GM10266 (cell line): ENCODE measurements around the gene SYNJ1.
"Not testable (repeated sequence)": the region's sequence is repeated elsewhere in the genome, so short reads cannot be mapped to it uniquely, and the experiment has no call there.

Experiments used
- DNase-seq: peaks from one replicate; pipeline ENCODE4 v3.0.0; 2012; ENCODE audit errors: extremely low spot score
- CTCF ChIP-seq: IDR thresholded peaks from 2 replicates; pipeline ENCODE4 v1.5.1; 2012; ENCODE audit warnings: mild to moderate bottlenecking, low read depth; ENCODE audit not compliant: control insufficient read depth, insufficient read depth; ENCODE audit errors: missing control alignments

SYNJ1 gene

GRCh38 chr21:32727687-32728455 is at the start of gene SYNJ1:
SYNJ1 (minus strand) TSS chr21:32728013; CDS start chr21:32726895, 1,118 bp downstream.
- TF ChIP-seq CTCF, result no peak
- DNase-seq, result peak; percentile 95

- DNase-seq, result no peak
- no peak for TF ChIP-seq CTCF
Observed at GRCh38 chr21:32777269-32777668, 49.5 kb upstream of the SYNJ1 start.

- TF ChIP-seq CTCF, result no peak
- DNase-seq, result no peak
Observed at GRCh38 chr21:32776743-32777142, 48.9 kb upstream of the SYNJ1 start.

GRCh38 chr21:32773048-32773344 is 45.2 kb upstream of the SYNJ1 start:
- not testable (repeated sequence) for DNase-seq

- DNase-seq, result peak; percentile 39
- TF ChIP-seq CTCF, result no peak
Observed at GRCh38 chr21:32772281-32773047, 44.7 kb upstream of the SYNJ1 start.

- no peak for TF ChIP-seq CTCF
- peak; percentile 64 for DNase-seq
Observed at GRCh38 chr21:32770871-32771523, 43.2 kb upstream of the SYNJ1 start.

GRCh38 chr21:32768530-32768929 is 40.7 kb upstream of the SYNJ1 start:
- no peak for TF ChIP-seq CTCF
- DNase-seq, result no peak
